Osteoblast (primary cell): ENCODE data around the gene STT3B. TPM values are rescaled to one million over a fixed set of nuclear protein-coding genes. Genes with fewer than 3 reads are reported as not detected.

Experiments used
- DNase-seq: peaks from one replicate; pipeline ENCODE4 v3.0.0; 2011; ENCODE audit warnings: low spot score, mixed read lengths; ENCODE audit not compliant: insufficient read length; ENCODE audit errors: missing footprints
- H2AFZ ChIP-seq: 2 replicates; pipeline ENCODE4 v1.6.0; 2011; ENCODE audit warnings: mild to moderate bottlenecking, low read length
- H3K27ac ChIP-seq: 2 replicates; pipeline ENCODE4 v1.5.1; 2011; ENCODE audit warnings: mild to moderate bottlenecking, low read depth, low read length, moderate library complexity
- H3K27me3 ChIP-seq: 2 replicates; pipeline ENCODE4 v1.6.0; 2012; ENCODE audit warnings: mild to moderate bottlenecking, control low read depth, inconsistent platforms, low read length, moderate library complexity; ENCODE audit not compliant: insufficient read depth
- H3K36me3 ChIP-seq: 2 replicates; pipeline ENCODE4 v1.5.1; 2011; ENCODE audit warnings: mild to moderate bottlenecking, low read length, control low read depth, moderate library complexity; ENCODE audit not compliant: insufficient read depth
- H3K4me1 ChIP-seq: 2 replicates; pipeline ENCODE4 v1.5.1; 2011; ENCODE audit warnings: mild to moderate bottlenecking, low read length, control low read depth, moderate library complexity; ENCODE audit not compliant: insufficient read depth
- H3K4me2 ChIP-seq: 2 replicates; pipeline ENCODE4 v1.6.0; 2011; ENCODE audit warnings: mild to moderate bottlenecking, low read length; ENCODE audit not compliant: insufficient read depth
- H3K4me3 ChIP-seq: fragments of 200-600 bp; sonication (generic); 3 replicates; pipeline ENCODE4 v1.5.1; 2012; ENCODE audit warnings: mild to moderate bottlenecking, low read length, inconsistent platforms; ENCODE audit not compliant: insufficient read depth
- H3K79me2 ChIP-seq: 2 replicates; pipeline ENCODE4 v1.6.0; 2012; ENCODE audit warnings: mild to moderate bottlenecking, low read length, control low read depth, inconsistent platforms; ENCODE audit not compliant: insufficient read depth
- H3K9me3 ChIP-seq: 2 replicates; pipeline ENCODE4 v1.5.1; 2011; ENCODE audit warnings: low read depth, low read length, control low read depth
- H4K20me1 ChIP-seq: 2 replicates; pipeline ENCODE4 v1.6.0; 2012; ENCODE audit warnings: mild to moderate bottlenecking, low read length, control low read depth; ENCODE audit not compliant: insufficient read depth
- CTCF ChIP-seq: IDR thresholded peaks from 2 replicates; pipeline ENCODE4 v1.5.1; 2011; ENCODE audit warnings: mild to moderate bottlenecking, low read depth, low read length, moderate library complexity; ENCODE audit errors: extremely low read depth
- total RNA-seq: library from RNA; depleted of rRNA; stranded (reverse); fragments of >200 nt; gene quantifications from 2 replicates; pipeline ENCODE4 v1.2.3, GENCODE V29; 2012

STT3B gene
- total RNA-seq, 1 donor = 216 TPM

- peak; percentile 2 for DNase-seq
- no peak overlapping the region for H2AFZ ChIP-seq
These were observed 88.6 kb downstream of the STT3B start for GRCh38 chr3:31621314-31621713.

GRCh38 chr3:31622636-31623288 lies 90.0 kb downstream of the STT3B start:
- Histone ChIP-seq H3K27me3 (no peaks in the 10 kb centered on the region), H2AFZ (no peak overlapping the region), H3K9me3 (no peaks in the 10 kb centered on the region), H3K27ac (no peak overlapping the region), H3K4me3 (no peak overlapping the region), H4K20me1 (no peaks in the 10 kb centered on the region), H3K4me1 (no peaks in the 10 kb centered on the region), H3K36me3 (peaks cover 17% of the 10 kb centered on the region), H3K4me2 (no peak overlapping the region), H3K79me2 (no peaks in the 10 kb centered on the region)
- TF ChIP-seq CTCF = no peak
- no peak for DNase-seq

More at GRCh38 chr3:31621314-31621713, 88.6 kb downstream of the STT3B start:
- no peaks in the 10 kb centered on the region for H3K79me2 ChIP-seq
- no peaks in the 10 kb centered on the region for H3K27me3 ChIP-seq
- H3K4me2 ChIP-seq = no peak overlapping the region
- H3K4me3 ChIP-seq = no peak overlapping the region
- peaks cover 17% of the 10 kb centered on the region for H3K36me3 ChIP-seq
- H3K4me1 ChIP-seq = no peaks in the 10 kb centered on the region
- no peak for TF ChIP-seq CTCF
- H3K27ac ChIP-seq = no peak overlapping the region
- no peaks in the 10 kb centered on the region for H3K9me3 ChIP-seq
- no peaks in the 10 kb centered on the region for H4K20me1 ChIP-seq

- Histone ChIP-seq H4K20me1 (no peaks in the 10 kb centered on the region), H3K4me1 (no peaks in the 10 kb centered on the region), H3K4me3 (no peak overlapping the region), H3K27ac (no peak overlapping the region), H3K9me3 (no peaks in the 10 kb centered on the region), H3K36me3 (peaks cover 17% of the 10 kb centered on the region), H2AFZ (no peak overlapping the region), H3K79me2 (no peaks in the 10 kb centered on the region), H3K4me2 (no peak overlapping the region), H3K27me3 (no peaks in the 10 kb centered on the region)
- no peak for TF ChIP-seq CTCF
- no peak for DNase-seq
These were observed 91.5 kb downstream of the STT3B start for GRCh38 chr3:31624083-31624709.

GRCh38 chr3:31625358-31625757 lies 92.6 kb downstream of the STT3B start:
- no peak overlapping the region for H3K4me3 ChIP-seq
- H2AFZ ChIP-seq = no peak overlapping the region
- H3K9me3 ChIP-seq = no peaks in the 10 kb centered on the region
- no peaks in the 10 kb centered on the region for H3K79me2 ChIP-seq
- H4K20me1 ChIP-seq = no peaks in the 10 kb centered on the region
- no peak overlapping the region for H3K4me2 ChIP-seq
- no peaks in the 10 kb centered on the region for H3K4me1 ChIP-seq
- DNase-seq = no peak
- no peaks in the 10 kb centered on the region for H3K27me3 ChIP-seq
- H3K27ac ChIP-seq = no peak overlapping the region
- TF ChIP-seq CTCF = no peak
- peaks cover 14% of the 10 kb centered on the region for H3K36me3 ChIP-seq
